GM18867 (cell line): ENCODE data around the gene GAS2L3.

Source experiments
- ATAC-seq: cut with Tn5 transposase; IDR thresholded peaks from one replicate; pipeline ENCODE4 v1.9.1; 2021; ENCODE audit warnings: mild to moderate bottlenecking, moderate library complexity; ENCODE audit not compliant: unreplicated experiment

The GAS2L3 gene

DNA sequence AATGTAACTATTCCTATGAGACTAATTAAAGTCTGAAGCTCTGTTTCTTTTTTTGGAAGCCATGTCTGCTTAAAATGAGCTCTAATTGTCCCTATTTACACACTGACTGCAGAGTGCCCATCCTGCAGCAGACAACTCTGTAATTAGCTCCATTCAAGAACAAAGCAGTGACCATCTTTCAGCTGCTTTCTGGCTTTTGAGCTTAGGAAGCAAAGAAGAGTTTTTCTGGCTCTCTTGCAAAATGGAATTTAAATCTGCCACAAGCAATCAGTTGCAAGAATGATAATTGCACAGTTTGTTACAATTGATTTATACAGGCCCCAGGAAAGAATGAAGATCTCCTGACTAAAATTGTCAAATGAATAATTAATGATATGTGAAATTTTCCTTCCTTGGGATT, 83.4 kb downstream of the GAS2L3 start:
- no peak for ATAC-seq

DNA sequence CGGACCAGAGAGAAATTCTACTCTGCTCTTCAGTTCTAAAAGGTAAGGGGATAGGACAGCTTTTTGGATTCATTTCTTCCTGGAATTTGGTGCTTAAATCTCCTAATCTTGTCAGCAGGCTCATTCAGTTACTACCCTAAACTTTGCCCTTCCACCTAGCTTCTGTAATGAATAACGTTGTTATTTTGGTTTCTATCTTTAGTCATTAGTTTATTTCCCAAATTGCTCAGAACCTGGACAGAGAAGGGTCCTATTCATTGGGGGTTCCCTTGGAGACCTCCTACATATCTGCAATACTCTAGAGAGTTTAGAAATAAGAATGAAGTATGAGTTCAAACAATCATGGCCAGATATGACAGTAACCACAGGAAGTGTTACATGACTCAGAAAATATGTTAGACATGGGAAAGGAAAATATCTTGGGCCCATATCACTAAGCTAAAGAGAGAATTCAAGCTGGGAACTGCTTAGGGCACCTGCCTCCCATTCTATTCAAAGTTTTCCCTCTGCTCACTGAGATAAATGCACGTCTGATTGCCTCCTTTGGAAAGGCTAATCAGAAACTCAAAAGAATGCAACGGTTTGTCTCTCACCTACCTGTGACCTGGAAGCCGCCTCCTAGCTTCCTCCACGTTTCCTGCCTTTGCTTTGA, 87.9 kb downstream of the GAS2L3 start:
- ATAC-seq, result no peak

DNA sequence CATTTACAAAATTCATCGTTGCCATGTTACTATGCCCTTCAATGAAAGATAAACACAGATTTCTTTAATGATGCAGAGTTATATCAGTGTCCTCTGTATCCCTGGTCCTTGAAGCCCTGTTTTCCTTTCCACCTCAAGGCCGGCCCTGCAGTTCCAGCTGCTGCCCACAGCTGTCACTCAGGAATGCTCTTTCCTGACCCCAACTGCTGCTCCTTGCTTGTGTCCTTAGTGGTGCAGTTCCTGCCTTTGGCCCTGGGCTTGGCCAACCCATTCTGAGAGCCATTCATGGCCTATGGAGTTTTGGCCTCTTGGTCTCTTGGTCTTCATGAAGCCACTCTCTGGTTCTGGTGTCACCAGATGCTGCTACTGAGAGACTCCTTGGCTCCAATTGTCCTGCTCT, 93.1 kb downstream of the GAS2L3 start:
- ATAC-seq, result no peak

DNA sequence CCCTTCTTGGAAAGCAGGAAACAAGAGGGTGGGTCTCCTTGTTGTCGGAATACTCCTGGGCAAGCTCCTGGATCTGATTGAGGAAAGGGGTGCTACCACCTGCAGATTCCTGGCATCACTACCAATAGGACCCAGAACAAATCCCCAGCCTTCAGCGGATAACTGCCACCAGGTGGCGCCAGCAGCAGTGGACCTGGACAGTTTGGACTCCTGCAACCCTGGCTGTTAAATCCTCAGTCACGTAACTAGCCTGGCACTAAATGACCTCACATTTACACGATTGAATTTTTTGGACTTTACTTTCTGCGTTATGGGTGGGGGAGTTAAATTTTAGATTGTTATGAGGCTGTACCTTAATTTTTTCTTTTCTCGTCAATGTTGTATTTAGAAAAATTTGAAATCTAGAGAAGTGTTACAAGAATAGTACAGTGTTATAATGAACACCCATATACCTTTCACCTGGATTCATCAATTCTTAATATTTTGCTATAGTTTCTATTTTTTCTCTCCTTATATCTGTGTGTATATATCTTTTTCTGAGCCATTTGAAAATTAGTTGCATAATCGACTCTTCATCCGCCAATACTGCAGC, 95.6 kb downstream of the GAS2L3 start:
- ATAC-seq, result peak; percentile 83

DNA sequence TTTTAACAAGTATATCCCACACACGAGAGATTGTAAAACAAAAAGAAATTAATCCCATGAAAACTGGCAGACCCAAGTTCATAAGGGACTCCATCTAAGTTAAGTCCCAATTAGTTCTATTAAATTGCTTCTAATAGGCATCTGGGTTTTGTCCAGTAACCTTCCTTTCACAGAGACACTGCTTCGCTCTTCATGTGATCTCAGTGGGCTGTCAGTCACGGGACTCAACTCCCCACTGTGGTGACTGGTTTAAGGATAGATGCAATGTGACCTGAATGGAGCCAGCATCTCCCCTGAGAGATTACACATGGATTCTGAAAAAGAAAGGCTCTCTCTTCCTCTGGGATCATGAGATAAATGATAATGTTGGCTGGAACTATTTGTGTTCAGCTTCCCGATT, 96.4 kb downstream of the GAS2L3 start:
- no peak for ATAC-seq

DNA sequence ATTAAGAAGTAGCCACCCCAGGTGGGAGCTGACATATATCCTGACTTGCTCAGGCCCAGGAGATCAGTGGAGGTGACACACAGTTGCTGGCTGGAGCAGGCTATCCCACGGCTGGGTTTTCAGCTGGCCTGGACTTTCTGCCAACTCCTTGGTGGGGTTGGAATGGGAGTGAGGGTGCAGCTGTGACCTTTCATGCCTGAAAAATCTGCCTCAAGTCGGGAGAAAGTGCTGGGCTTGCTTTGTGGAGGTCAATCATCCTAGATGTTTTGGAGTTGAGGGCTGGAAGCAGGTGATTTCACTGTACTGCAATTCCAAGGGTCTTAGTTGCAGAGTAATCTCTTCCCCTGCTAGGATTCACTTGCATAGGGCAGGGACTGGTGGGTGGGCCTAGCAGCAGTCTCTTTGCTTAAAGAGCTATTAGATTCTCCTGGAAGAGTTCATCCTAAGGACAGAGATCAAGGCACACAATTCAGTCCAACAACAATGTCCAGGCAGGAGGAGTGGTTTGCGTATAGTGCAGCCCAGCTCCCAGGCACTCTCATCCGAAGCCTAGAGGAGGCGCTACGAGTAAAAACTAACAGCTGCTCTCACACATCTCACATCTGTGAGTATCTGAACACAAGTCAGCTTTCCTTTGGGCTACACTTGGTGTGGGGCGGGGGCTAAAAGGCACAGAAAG, 98.1 kb downstream of the GAS2L3 start:
- ATAC-seq, result peak; percentile 21

DNA sequence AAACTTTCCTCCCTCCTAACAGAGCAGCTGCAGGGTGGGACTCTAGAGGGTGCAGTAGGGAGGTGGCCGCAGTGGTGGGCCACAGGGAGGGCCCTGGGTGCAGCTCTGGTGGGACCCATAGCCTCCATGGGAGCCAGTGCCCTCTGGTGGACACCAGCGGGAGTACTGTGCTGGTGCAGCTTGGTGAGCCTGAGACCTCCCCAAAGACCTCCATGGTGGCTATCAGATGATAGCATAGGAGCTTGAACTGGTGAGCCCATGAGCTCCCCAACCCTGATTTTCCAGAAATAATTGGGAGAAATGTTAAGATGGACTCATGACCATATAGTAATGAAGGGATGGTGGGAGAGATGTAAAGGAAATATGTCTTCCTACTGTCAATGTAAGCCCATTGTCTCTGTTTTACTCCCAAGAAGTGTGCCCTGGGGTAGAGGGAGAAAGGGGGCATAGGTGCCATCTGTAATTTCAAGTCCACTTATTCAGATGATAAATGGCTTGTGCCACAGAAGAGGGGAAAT, 98.7 kb downstream of the GAS2L3 start:
- peak; percentile 82 for ATAC-seq

DNA sequence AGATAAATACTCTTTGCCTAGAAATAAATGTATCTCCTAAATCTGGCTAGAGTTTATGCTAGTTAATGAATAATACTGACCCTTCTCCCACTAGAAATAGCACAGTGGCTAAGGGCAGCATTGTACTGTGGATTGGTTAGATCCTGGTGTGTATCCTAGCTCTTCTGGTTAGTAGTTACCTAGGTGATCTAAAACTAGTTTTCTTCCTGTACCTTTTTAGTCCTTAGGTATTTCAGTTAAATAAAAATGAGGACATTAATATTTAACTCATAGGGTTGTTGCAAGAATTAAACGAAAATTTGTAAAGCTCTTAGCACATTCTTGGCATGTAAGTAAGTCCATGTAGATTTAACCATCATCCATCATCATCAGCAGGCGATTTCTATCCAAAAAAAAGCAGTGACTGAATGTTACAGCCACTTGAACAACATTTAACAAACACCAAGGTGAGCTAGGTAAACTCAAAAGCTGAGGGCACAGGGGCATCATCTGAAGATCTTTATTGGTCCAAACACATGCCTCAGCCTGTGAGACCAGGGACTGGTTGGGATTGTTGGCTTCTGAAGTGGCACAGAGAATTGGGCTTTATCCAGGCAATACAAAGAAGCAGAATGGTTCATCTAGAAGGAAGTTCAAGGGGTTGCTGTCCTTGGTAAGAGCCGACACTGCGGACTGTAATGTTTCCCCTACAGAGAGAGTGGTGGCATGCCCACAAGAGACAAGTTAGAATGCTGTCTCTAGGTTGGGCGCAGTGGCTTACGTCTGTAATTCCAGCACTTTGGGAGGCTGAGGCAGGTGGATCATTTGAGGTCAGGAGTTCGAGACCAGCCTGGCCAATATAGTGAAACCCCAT, 100.8 kb downstream of the GAS2L3 start:
- ATAC-seq, result no peak
